Mesendoderm (in vitro differentiated cells): ENCODE data around the gene PFKL.
"Not testable (repeated sequence)": the region's sequence is repeated elsewhere in the genome, so short reads cannot be mapped to it uniquely, and the experiment has no call there.

Experiments
- DNase-seq: peaks from one replicate; pipeline ENCODE4 v3.0.0; 2013
- H2AK5ac ChIP-seq: 2 replicates; pipeline ENCODE4 v1.6.1; 2013; ENCODE audit warnings: low read length, inconsistent platforms
- H2BK120ac ChIP-seq: 2 replicates; pipeline ENCODE4 v1.6.1; 2013; ENCODE audit warnings: low read depth, mild to moderate bottlenecking, low read length, moderate library complexity, mixed read lengths
- H2BK15ac ChIP-seq: replicated peaks from 2 replicates; pipeline ENCODE4 v1.6.1; 2013; ENCODE audit warnings: low read depth, mild to moderate bottlenecking, moderate library complexity
- H2BK5ac ChIP-seq: 2 replicates; pipeline ENCODE4 v1.6.1; 2013; ENCODE audit warnings: low read length, inconsistent platforms
- H3K18ac ChIP-seq: 2 replicates; pipeline ENCODE4 v1.6.1; 2013; ENCODE audit warnings: mild to moderate bottlenecking, low read length, mixed read lengths
- H3K23ac ChIP-seq: one replicate; pipeline ENCODE4 v1.6.1; 2013; ENCODE audit warnings: low read length
- H3K27ac ChIP-seq: 2 replicates; pipeline ENCODE4 v1.5.1; 2013; ENCODE audit warnings: low read depth, mild to moderate bottlenecking, inconsistent platforms, low read length, moderate library complexity
- H3K27me3 ChIP-seq: 2 replicates; pipeline ENCODE4 v1.6.1; 2013; ENCODE audit warnings: low read length, control low read depth, mild to moderate bottlenecking, inconsistent platforms; ENCODE audit not compliant: insufficient read depth, poor library complexity
- H3K36me3 ChIP-seq: 2 replicates; pipeline ENCODE4 v1.6.1; 2013; ENCODE audit warnings: low read length, inconsistent platforms; ENCODE audit not compliant: control insufficient read depth, insufficient read depth
- H3K4ac ChIP-seq: one replicate; pipeline ENCODE4 v1.6.1; 2013; ENCODE audit warnings: low read depth, mild to moderate bottlenecking, low read length, moderate library complexity
- H3K4me1 ChIP-seq: 2 replicates; pipeline ENCODE4 v1.6.1; 2013; ENCODE audit warnings: low read depth, low read length, inconsistent platforms; ENCODE audit not compliant: control insufficient read depth
- H3K4me2 ChIP-seq: 2 replicates; pipeline ENCODE4 v1.6.1; 2013; ENCODE audit warnings: low read length
- H3K4me3 ChIP-seq: 2 replicates; pipeline ENCODE4 v1.5.1; 2013; ENCODE audit warnings: mild to moderate bottlenecking, low read length
- H3K56ac ChIP-seq: one replicate; pipeline ENCODE4 v1.6.1; 2013; ENCODE audit warnings: low read length
- H3K79me1 ChIP-seq: 2 replicates; pipeline ENCODE4 v1.6.1; 2013; ENCODE audit warnings: low read length, inconsistent platforms
- H3K79me2 ChIP-seq: 2 replicates; pipeline ENCODE4 v1.6.1; 2013; ENCODE audit warnings: mild to moderate bottlenecking, low read length; ENCODE audit not compliant: control insufficient read depth, insufficient read depth
- H3K9ac ChIP-seq: 2 replicates; pipeline ENCODE4 v1.6.1; 2013; ENCODE audit warnings: low read length, inconsistent platforms
- H4K5ac ChIP-seq: one replicate; pipeline ENCODE4 v1.6.1; 2013; ENCODE audit warnings: low read length
- H4K8ac ChIP-seq: one replicate; pipeline ENCODE4 v1.6.1; 2013; ENCODE audit warnings: low read depth, mild to moderate bottlenecking, control low read depth, low read length, moderate library complexity
- WGBS: extraction: QIAGEN DNeasy Blood & Tissue Kit; methylation state at CpG from one replicate; pipeline ENCODE4 v1.1.7; 2013; ENCODE audit warnings: low lambda C conversion rate, missing lambda C conversion rate; ENCODE audit not compliant: insufficient coverage; ENCODE audit errors: extremely low coverage; 5-methylcytosine and 5-hydroxymethylcytosine counted together

Gene PFKL

GRCh38 chr21:44357064-44357837 lies 57.4 kb downstream of the PFKL start:
- Histone ChIP-seq H4K8ac (no peak overlapping the region), H3K18ac (no peak overlapping the region), H3K27ac (no peak overlapping the region), H3K36me3 (no peaks in the 10 kb centered on the region), H3K4me3 (no peak overlapping the region), H3K79me2 (no peaks in the 10 kb centered on the region), H2BK120ac (no peak overlapping the region), H2BK15ac (no peak overlapping the region), H2BK5ac (no peak overlapping the region), H3K27me3 (no peaks in the 10 kb centered on the region), H3K4ac (no peak overlapping the region), H3K4me2 (no peak overlapping the region), H2AK5ac (no peak overlapping the region), H4K5ac (no peak overlapping the region), H3K4me1 (no peaks in the 10 kb centered on the region), H3K56ac (no peak overlapping the region), H3K79me1 (no peaks in the 10 kb centered on the region), H3K23ac (no peak overlapping the region), H3K9ac (no peak overlapping the region)
- no CpG with 5 or more reads among the region's 21 CpGs for WGBS
- DNase-seq: no peak

GRCh38 chr21:44359396-44359795 lies 59.5 kb downstream of the PFKL start:
- Histone ChIP-seq H3K27ac (no peak overlapping the region), H3K4me1 (no peaks in the 10 kb centered on the region), H4K8ac (no peak overlapping the region), H3K4me2 (no peak overlapping the region), H3K36me3 (no peaks in the 10 kb centered on the region), H3K18ac (no peak overlapping the region), H3K56ac (no peak overlapping the region), H2AK5ac (no peak overlapping the region), H3K9ac (no peak overlapping the region), H2BK5ac (no peak overlapping the region), H2BK15ac (no peak overlapping the region), H4K5ac (no peak overlapping the region), H3K4me3 (no peak overlapping the region), H3K79me2 (no peaks in the 10 kb centered on the region), H3K27me3 (no peaks in the 10 kb centered on the region), H3K4ac (no peak overlapping the region), H2BK120ac (no peak overlapping the region), H3K23ac (no peak overlapping the region), H3K79me1 (no peaks in the 10 kb centered on the region)
- no peak for DNase-seq
- no CpG with 5 or more reads among the region's 8 CpGs for WGBS

GRCh38 chr21:44360159-44360558 lies 60.3 kb downstream of the PFKL start:
- Histone ChIP-seq H3K36me3 (no peaks in the 10 kb centered on the region), H2BK5ac (no peak overlapping the region), H2BK120ac (no peak overlapping the region), H4K8ac (no peak overlapping the region), H3K4ac (no peak overlapping the region), H3K4me2 (no peak overlapping the region), H3K23ac (no peak overlapping the region), H3K4me3 (no peak overlapping the region), H2BK15ac (no peak overlapping the region), H3K79me2 (no peaks in the 10 kb centered on the region), H3K56ac (no peak overlapping the region), H3K79me1 (no peaks in the 10 kb centered on the region), H2AK5ac (no peak overlapping the region), H4K5ac (no peak overlapping the region), H3K27ac (no peak overlapping the region), H3K4me1 (no peaks in the 10 kb centered on the region), H3K9ac (no peak overlapping the region), H3K18ac (no peak overlapping the region), H3K27me3 (no peaks in the 10 kb centered on the region)
- WGBS: no CpG with 5 or more reads among the region's 8 CpGs
- no peak for DNase-seq

GRCh38 chr21:44361903-44362302 lies 62.0 kb downstream of the PFKL start:
- not testable (repeated sequence) for H2BK120ac ChIP-seq, H4K8ac ChIP-seq

GRCh38 chr21:44363278-44363677 lies 63.4 kb downstream of the PFKL start:
- Histone ChIP-seq H4K8ac (no peak overlapping the region), H4K5ac (no peak overlapping the region), H3K27ac (no peak overlapping the region), H3K4ac (no peak overlapping the region), H3K23ac (no peak overlapping the region), H3K79me1 (no peaks in the 10 kb centered on the region), H2AK5ac (no peak overlapping the region), H3K4me2 (no peak overlapping the region), H3K4me3 (no peak overlapping the region), H3K27me3 (no peaks in the 10 kb centered on the region), H3K9ac (no peak overlapping the region), H2BK5ac (no peak overlapping the region), H3K79me2 (no peaks in the 10 kb centered on the region), H3K18ac (no peak overlapping the region), H2BK120ac (no peak overlapping the region), H3K36me3 (no peaks in the 10 kb centered on the region), H3K4me1 (no peaks in the 10 kb centered on the region), H3K56ac (no peak overlapping the region), H2BK15ac (no peak overlapping the region)
- WGBS: no CpG with 5 or more reads among the region's 1 CpG
- DNase-seq: no peak

More at GRCh38 chr21:44361903-44362302, 62.0 kb downstream of the PFKL start:
- not testable (repeated sequence) for H3K23ac ChIP-seq, H3K4ac ChIP-seq, H3K4me1 ChIP-seq, H3K79me1 ChIP-seq, H4K5ac ChIP-seq, H2BK15ac ChIP-seq, H3K9ac ChIP-seq, H3K79me2 ChIP-seq, H2AK5ac ChIP-seq, DNase-seq, H3K27ac ChIP-seq, H3K4me3 ChIP-seq, H3K36me3 ChIP-seq, H3K56ac ChIP-seq, H3K4me2 ChIP-seq, H2BK5ac ChIP-seq, H3K18ac ChIP-seq, H3K27me3 ChIP-seq
- no CpG with 5 or more reads among the region's 5 CpGs for WGBS
